ENCODE measurements around the gene CELF2.

The CELF2 gene

DNA sequence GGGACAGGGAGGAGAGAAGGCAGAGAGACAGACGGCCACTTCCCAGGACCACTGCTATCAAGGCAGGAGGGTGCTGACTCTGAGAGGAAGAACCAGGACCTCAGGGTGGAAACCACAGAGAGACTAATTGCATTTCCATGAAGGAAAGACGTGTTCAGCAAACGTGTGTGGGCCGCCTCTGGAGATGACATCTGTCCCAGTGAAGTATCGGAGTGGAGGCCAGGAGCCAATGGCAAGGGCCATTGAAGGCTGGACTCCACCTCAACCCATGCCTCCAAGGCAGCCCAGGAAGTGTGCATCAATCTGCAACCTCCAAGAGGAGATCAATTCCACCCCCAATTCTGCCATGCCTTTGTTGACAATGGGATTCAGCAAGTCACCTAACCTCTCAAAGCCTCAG, 363.8 kb downstream of the CELF2 start:
- no peaks in the 10 kb centered on the region for H3K27me3 ChIP-seq (ENCODE audit: control insufficient read depth, insufficient read depth, low read length)
- no peaks in the 10 kb centered on the region for H3K9me3 ChIP-seq (ENCODE audit: control insufficient read depth, low read depth, low read length)
- H3K36me3 ChIP-seq (ENCODE audit: control insufficient read depth, low read depth, low read length): no peaks in the 10 kb centered on the region
- no peak overlapping the region for H3K27ac ChIP-seq (ENCODE audit: low read length)
- no peak overlapping the region for H3K4me3 ChIP-seq (ENCODE audit: low read length)
- no peaks in the 10 kb centered on the region for H3K4me1 ChIP-seq (ENCODE audit: control insufficient read depth, low read depth, low read length)
- H3K9ac ChIP-seq (ENCODE audit: low read length): no peak overlapping the region

DNA sequence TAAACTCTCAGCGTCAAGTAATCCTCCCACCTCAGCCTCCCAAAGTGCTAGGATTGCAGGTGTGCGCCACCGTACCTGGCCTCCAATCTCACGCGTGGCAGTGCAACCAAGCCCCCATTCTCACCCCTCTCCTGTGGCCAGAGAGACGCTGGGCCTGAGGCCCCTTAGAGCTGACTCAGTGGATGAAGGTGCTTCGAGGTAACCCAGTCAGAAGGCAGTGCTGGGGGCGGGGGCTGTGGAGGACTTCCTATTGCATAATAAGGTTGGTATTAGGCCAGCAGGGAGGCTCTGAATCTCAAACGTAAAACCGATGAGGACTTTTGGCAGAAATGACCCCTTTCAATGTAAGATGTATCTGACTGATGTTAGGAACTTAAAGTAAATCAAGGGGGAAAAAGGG, 364.5 kb downstream of the CELF2 start:
- no peaks in the 10 kb centered on the region for H3K36me3 ChIP-seq (ENCODE audit: control insufficient read depth, low read depth, low read length)
- H3K4me3 ChIP-seq (ENCODE audit: low read length): no peak overlapping the region
- H3K4me1 ChIP-seq (ENCODE audit: control insufficient read depth, low read depth, low read length): no peaks in the 10 kb centered on the region
- no peak overlapping the region for H3K9ac ChIP-seq (ENCODE audit: low read length)
- no peak overlapping the region for H3K27ac ChIP-seq (ENCODE audit: low read length)
- no peaks in the 10 kb centered on the region for H3K27me3 ChIP-seq (ENCODE audit: control insufficient read depth, insufficient read depth, low read length)
- no peaks in the 10 kb centered on the region for H3K9me3 ChIP-seq (ENCODE audit: control insufficient read depth, low read depth, low read length)

DNA sequence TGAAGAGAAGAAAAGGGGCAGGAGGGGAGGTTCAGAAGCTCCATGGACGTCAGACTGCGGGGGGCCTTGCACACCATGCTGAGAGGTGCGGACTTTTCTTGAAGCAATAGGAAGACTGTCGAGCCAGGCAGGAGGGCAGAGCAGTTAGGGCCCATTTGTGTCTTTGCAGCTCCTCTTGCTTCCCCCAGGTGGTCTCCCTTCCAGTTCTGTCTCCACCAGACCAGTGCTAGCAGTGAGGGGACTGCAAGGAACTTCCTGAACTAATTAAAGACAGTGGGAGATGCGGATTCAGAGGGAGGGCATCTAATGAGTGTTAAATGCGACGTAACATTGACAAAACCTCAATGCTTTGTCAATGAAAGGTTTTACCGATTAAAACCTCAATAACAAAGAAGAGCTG, 368.4 kb downstream of the CELF2 start:
- Histone ChIP-seq H3K27ac (ENCODE audit: low read length) (no peak overlapping the region), H3K4me1 (ENCODE audit: control insufficient read depth, low read depth, low read length) (no peaks in the 10 kb centered on the region), H3K9me3 (ENCODE audit: control insufficient read depth, low read depth, low read length) (no peaks in the 10 kb centered on the region), H3K27me3 (ENCODE audit: control insufficient read depth, insufficient read depth, low read length) (no peaks in the 10 kb centered on the region), H3K9ac (ENCODE audit: low read length) (no peak overlapping the region), H3K4me3 (ENCODE audit: low read length) (no peak overlapping the region), H3K36me3 (ENCODE audit: control insufficient read depth, low read depth, low read length) (no peaks in the 10 kb centered on the region)
